GM12878 (cell line): ENCODE results near the gene GPR68.

Experiments
- BHLHE40 ChIP-seq, 2 experiments: fragments of 450-650 bp in 1 of 2; IDR thresholded peaks; 2 replicates each; pipeline ENCODE4 v1.6.1; 2011 to 2017; ENCODE audit warnings: low read depth in 2 of 2, borderline replicate concordance in 1 of 2, improper control_type of control experiment in 1 of 2, low read length in 1 of 2, mild to moderate bottlenecking in 1 of 2
- CTCF ChIP-seq, 3 experiments: IDR thresholded peaks in 2 of 3; conservative IDR thresholded peaks in 1 of 3; 2 replicates each; pipeline ENCODE4 v1.5.1; 2011; ENCODE audit warnings: low read depth in 3 of 3, low read length in 3 of 3, mild to moderate bottlenecking in 3 of 3, control low read depth in 2 of 3, moderate library complexity in 2 of 3, inconsistent platforms in 1 of 3, mixed read lengths in 1 of 3; ENCODE audit not compliant: control insufficient read depth in 2 of 3, insufficient read depth in 1 of 3; ENCODE audit errors: extremely low read depth in 1 of 3
- EZH2 ChIP-seq: IDR thresholded peaks from 2 replicates; pipeline ENCODE4 v1.6.1; 2012; ENCODE audit warnings: low read depth, mild to moderate bottlenecking, control low read depth, inconsistent platforms, low read length, borderline replicate concordance; ENCODE audit not compliant: control insufficient read depth
- GABPA ChIP-seq: IDR thresholded peaks from 2 replicates; pipeline ENCODE4 v1.6.1; 2014; ENCODE audit warnings: antibody characterized with exemption, low read depth, mild to moderate bottlenecking, inconsistent platforms
- MAX ChIP-seq: IDR thresholded peaks from 2 replicates; pipeline ENCODE4 v1.6.1; 2012; ENCODE audit warnings: low read depth, low read length, improper control_type of control experiment
- MXI1 ChIP-seq: fragments of 150-350 bp; IDR thresholded peaks from 2 replicates; pipeline ENCODE4 v1.6.1; 2011; ENCODE audit warnings: low read depth, mild to moderate bottlenecking, inconsistent platforms, low read length, improper control_type of control experiment
- NFIC ChIP-seq: IDR thresholded peaks from 2 replicates; pipeline ENCODE4 v1.6.1; 2012; ENCODE audit warnings: low read depth, mild to moderate bottlenecking, inconsistent platforms, low read length, moderate library complexity
- POLR2A ChIP-seq: IDR thresholded peaks from 2 replicates; pipeline ENCODE4 v1.6.1; 2011; ENCODE audit warnings: low read depth, mild to moderate bottlenecking, low read length
- TAF1 ChIP-seq: IDR thresholded peaks from 2 replicates; pipeline ENCODE4 v1.6.1; 2011; ENCODE audit warnings: mild to moderate bottlenecking, low read depth, low read length, borderline replicate concordance
- YY1 ChIP-seq: IDR thresholded peaks from 2 replicates; pipeline ENCODE4 v1.6.1; 2011; ENCODE audit warnings: low read depth, mild to moderate bottlenecking, low read length

DNA sequence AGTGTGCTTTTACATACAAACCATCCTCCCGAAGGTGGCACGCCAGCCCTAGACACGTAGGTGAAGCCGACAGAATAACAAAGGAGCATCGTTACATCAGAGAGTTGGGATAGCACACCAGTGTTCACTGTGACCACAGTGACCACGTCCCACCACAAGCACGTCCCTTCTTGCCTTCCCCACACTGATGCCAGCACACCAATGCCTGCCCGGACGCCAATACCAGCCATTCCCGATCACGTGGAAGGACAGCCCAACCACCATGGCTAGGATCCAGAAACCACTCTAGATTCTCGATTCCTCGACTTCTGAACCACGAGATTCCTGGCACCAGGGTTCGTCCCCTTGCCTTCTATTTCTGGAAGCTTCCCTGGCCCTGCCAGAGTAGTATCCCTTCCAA, 48.0 kb upstream of the GPR68 start:
- TF ChIP-seq NFIC (no peak), CTCF (IDR thresholded peaks at IDR 0.05 in 2 of 3, conservative IDR thresholded peaks at IDR 0.05 in 1 of 3; ENCODE audit: control insufficient read depth in 2 of 3, extremely low read depth in 1 of 3, insufficient read depth in 1 of 3, low read depth in 3 of 3, low read length in 3 of 3) (no peak), EZH2 (no peak), TAF1 (no peak), POLR2A (no peak), MAX (no peak), MXI1 (no peak), GABPA (no peak), YY1 (no peak), BHLHE40 (IDR thresholded peaks at IDR 0.05; ENCODE audit: borderline replicate concordance in 1 of 2, low read depth in 2 of 2, low read length in 1 of 2) (no peak)
